PC-9 (cell line): ENCODE measurements around the gene MYBPC2. TPM values are rescaled to one million over a fixed set of nuclear protein-coding genes. Genes with fewer than 3 reads are reported as not detected.

ENCODE experiments used
- BruUV-seq: library from RNA; stranded (reverse); fragments of 400-500 nt; replicated peaks from 2 replicates; lab custom pipeline; 2021; lab: Mats Ljungman, UMichigan
- CTCF ChIA-PET: fragments of 300-600 bp; sonication (Branson Sonifier 250); formaldehyde crosslinking; loops from one replicate; lab custom pipeline; 2022; ENCODE audit warnings: antibody characterized with exemption; lab: Charles Lee
- POLR2A ChIA-PET: fragments of 300-600 bp; sonication (Branson Sonifier 250); formaldehyde crosslinking; loops from one replicate; lab custom pipeline; 2022; ENCODE audit warnings: antibody characterized with exemption; ENCODE audit not compliant: unreplicated experiment; lab: Charles Lee
- DNase-seq, 2 experiments: peaks; one replicate each; pipeline versions ENCODE4 v3.0.0 to v3.0.0-alpha.2; 2015 to 2022; ENCODE audit warnings: mixed read lengths in 1 of 2
- H2AFZ ChIP-seq: fragments of 200-600 bp; sonication (generic); 2 replicates; pipeline ENCODE4 v1.8.1; 2017; ENCODE audit warnings: antibody characterized with exemption
- H3F3A ChIP-seq: fragments of 200-600 bp; sonication (generic); 2 replicates; pipeline ENCODE4 v1.8.1; 2017; ENCODE audit warnings: antibody characterized with exemption, mild to moderate bottlenecking, low read depth; ENCODE audit not compliant: insufficient read depth
- H3K27ac ChIP-seq: fragments of 200-600 bp; sonication (generic); 2 replicates; pipeline ENCODE4 v1.6.1; 2016; ENCODE audit warnings: mixed run types
- H3K27me3 ChIP-seq: fragments of 200-600 bp; sonication (generic); 2 replicates; pipeline ENCODE4 v1.6.1; 2016; ENCODE audit warnings: low read depth, mixed run types; ENCODE audit not compliant: insufficient read depth
- H3K36me3 ChIP-seq: fragments of 200-600 bp; sonication (generic); 2 replicates; pipeline ENCODE4 v1.6.1; 2016; ENCODE audit warnings: low read depth, mixed run types
- H3K4me1 ChIP-seq: fragments of 200-600 bp; sonication (generic); replicated peaks from 2 replicates; pipeline ENCODE4 v1.6.1; 2016; ENCODE audit warnings: mixed run types; ENCODE audit not compliant: insufficient read depth
- H3K4me2 ChIP-seq: fragments of 200-600 bp; sonication (generic); 2 replicates; pipeline ENCODE4 v1.6.1; 2017; ENCODE audit warnings: mixed run types
- H3K4me3 ChIP-seq: fragments of 200-600 bp; sonication (generic); 2 replicates; pipeline ENCODE4 v1.6.1; 2016; ENCODE audit warnings: mixed run types
- H3K79me2 ChIP-seq: fragments of 200-600 bp; sonication (generic); 2 replicates; pipeline ENCODE4 v1.6.1; 2017; ENCODE audit warnings: low read depth, mixed run types
- H3K9me2 ChIP-seq: fragments of 200-600 bp; sonication (generic); 2 replicates; pipeline ENCODE4 v1.8.1; 2017; ENCODE audit warnings: mild to moderate bottlenecking; ENCODE audit not compliant: insufficient read depth
- H3K9me3 ChIP-seq: fragments of 200-600 bp; sonication (generic); 2 replicates; pipeline ENCODE4 v1.8.1; 2016; ENCODE audit warnings: low read depth; ENCODE audit not compliant: insufficient read depth
- H4K20me1 ChIP-seq: fragments of 200-600 bp; sonication (generic); 2 replicates; pipeline ENCODE4 v1.8.1; 2017; ENCODE audit not compliant: insufficient read depth
- EZH2 ChIP-seq: fragments of 200-600 bp; sonication (generic); IDR thresholded peaks from 2 replicates; pipeline ENCODE4 v1.8.0; 2017; ENCODE audit warnings: antibody characterized with exemption, low read depth
- intact Hi-C: fragments of 100-400 bp; cut with micrococcal nuclease; formaldehyde crosslinking; loops from one replicate; pipeline ENCODE4 v1.10.0; 2022; ENCODE audit not compliant: unreplicated experiment
- total RNA-seq: library from RNA; stranded (reverse); gene quantifications from 2 replicates; pipeline ENCODE4 v1.2.3, GENCODE V29; 2021
- TF ChIP-seq, protein P1 (sequence below): fragments of 200-600 bp; sonication (generic); conservative IDR thresholded peaks from 2 replicates; pipeline ENCODE4 v1.6.1; 2017; ENCODE audit warnings: mixed run types, antibody characterized with exemption, mild to moderate bottlenecking, moderate library complexity

MYBPC2 gene
- total RNA-seq, 1 experiment from 2014 or later: not detected

GRCh38 chr19:50427997-50428425 lies 4.7 kb upstream of the MYBPC2 start:
- H3F3A ChIP-seq: no peaks in the 10 kb centered on the region
- no TSS peak for BruUV-seq
- H3K79me2 ChIP-seq: no peaks in the 10 kb centered on the region
- intact Hi-C loops: no loop called here
- TF ChIP-seq, protein P1, sequence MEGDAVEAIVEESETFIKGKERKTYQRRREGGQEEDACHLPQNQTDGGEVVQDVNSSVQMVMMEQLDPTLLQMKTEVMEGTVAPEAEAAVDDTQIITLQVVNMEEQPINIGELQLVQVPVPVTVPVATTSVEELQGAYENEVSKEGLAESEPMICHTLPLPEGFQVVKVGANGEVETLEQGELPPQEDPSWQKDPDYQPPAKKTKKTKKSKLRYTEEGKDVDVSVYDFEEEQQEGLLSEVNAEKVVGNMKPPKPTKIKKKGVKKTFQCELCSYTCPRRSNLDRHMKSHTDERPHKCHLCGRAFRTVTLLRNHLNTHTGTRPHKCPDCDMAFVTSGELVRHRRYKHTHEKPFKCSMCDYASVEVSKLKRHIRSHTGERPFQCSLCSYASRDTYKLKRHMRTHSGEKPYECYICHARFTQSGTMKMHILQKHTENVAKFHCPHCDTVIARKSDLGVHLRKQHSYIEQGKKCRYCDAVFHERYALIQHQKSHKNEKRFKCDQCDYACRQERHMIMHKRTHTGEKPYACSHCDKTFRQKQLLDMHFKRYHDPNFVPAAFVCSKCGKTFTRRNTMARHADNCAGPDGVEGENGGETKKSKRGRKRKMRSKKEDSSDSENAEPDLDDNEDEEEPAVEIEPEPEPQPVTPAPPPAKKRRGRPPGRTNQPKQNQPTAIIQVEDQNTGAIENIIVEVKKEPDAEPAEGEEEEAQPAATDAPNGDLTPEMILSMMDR: no peak
- no peak for TF ChIP-seq EZH2
- H3K4me3 ChIP-seq: no peak overlapping the region
- no peak overlapping the region for H2AFZ ChIP-seq
- CTCF ChIA-PET: no interaction called here
- H3K4me2 ChIP-seq: no peak overlapping the region
- peaks cover 4% of the 10 kb centered on the region; the same call in 1 of the 2 replicates for H3K4me1 ChIP-seq
- H3K36me3 ChIP-seq: no peaks in the 10 kb centered on the region
- POLR2A ChIA-PET: no interaction called here
- no peaks in the 10 kb centered on the region for H3K9me3 ChIP-seq
- H3K9me2 ChIP-seq: no peaks in the 10 kb centered on the region
- peaks cover 31% of the 10 kb centered on the region for H3K27me3 ChIP-seq
- no peak overlapping the region for H3K27ac ChIP-seq
- no peaks in the 10 kb centered on the region for H4K20me1 ChIP-seq
- DNase-seq: no peak

GRCh38 chr19:50428772-50429463 lies 3.8 kb upstream of the MYBPC2 start:
- intact Hi-C loops: no loop called here
- no peaks in the 10 kb centered on the region for H3K9me3 ChIP-seq
- ChIA-PET CTCF (no interaction called here), POLR2A (no interaction called here)
- DNase-seq: no peak
- H3K79me2 ChIP-seq: no peaks in the 10 kb centered on the region
- H3K4me1 ChIP-seq: peaks cover 4% of the 10 kb centered on the region; the same call in 1 of the 2 replicates
- no peaks in the 10 kb centered on the region for H3K9me2 ChIP-seq
- no TSS peak for BruUV-seq
- H3K4me3 ChIP-seq: no peak overlapping the region
- H4K20me1 ChIP-seq: no peaks in the 10 kb centered on the region
- no peaks in the 10 kb centered on the region for H3K36me3 ChIP-seq
- H3K4me2 ChIP-seq: no peak overlapping the region
- no peak for TF ChIP-seq EZH2
- TF ChIP-seq, protein P1: no peak
- H3F3A ChIP-seq: no peaks in the 10 kb centered on the region
- H2AFZ ChIP-seq: no peak overlapping the region
- H3K27me3 ChIP-seq: peaks cover 39% of the 10 kb centered on the region
- no peak overlapping the region for H3K27ac ChIP-seq

DNA sequence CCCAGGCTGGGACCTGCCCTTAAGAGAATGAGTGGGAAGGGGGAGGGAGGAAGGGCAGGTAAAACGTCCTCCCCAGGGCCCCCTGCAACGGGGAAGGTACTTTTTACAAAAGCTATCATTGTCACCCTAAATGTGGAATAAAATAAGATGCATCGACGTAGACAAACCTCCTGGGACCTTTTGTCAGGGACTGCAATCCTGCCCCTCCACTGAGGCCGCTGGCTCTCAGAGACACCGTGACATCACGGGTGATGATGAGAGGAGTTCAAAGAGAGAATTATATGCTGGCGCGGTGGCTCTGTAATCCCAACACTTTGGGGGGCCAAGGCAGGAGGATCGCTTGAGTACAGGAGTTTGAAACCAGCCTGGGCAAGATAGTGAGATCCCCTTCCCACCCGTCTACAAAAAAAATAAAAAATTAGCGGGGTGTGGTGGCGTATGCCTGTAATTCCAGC lies 1.8 kb upstream of the MYBPC2 start:
- intact Hi-C loops: no loop called here
- no peaks in the 10 kb centered on the region for H4K20me1 ChIP-seq
- peak overlapping the region; percentile 66; the same call in 1 of the 2 replicates for H2AFZ ChIP-seq
- H3K4me1 ChIP-seq: peaks cover 11% of the 10 kb centered on the region
- peak overlapping the region; percentile 83 for H3K4me2 ChIP-seq
- no peak for DNase-seq
- H3K27me3 ChIP-seq: peaks cover 57% of the 10 kb centered on the region
- peak overlapping the region; percentile 51; the same call in 1 of the 2 replicates for H3K4me3 ChIP-seq
- no TSS peak for BruUV-seq
- TF ChIP-seq EZH2: no peak
- TF ChIP-seq, protein P1: no peak
- POLR2A ChIA-PET: no interaction called here
- no peak overlapping the region for H3K27ac ChIP-seq
- H3K9me2 ChIP-seq: no peaks in the 10 kb centered on the region
- CTCF ChIA-PET: interaction anchor here (0.7 kb wide), 1 partner anchor 292 kb away, joined by 4 read pairs; the partner anchor contains the start of gene CLEC11A
- no peaks in the 10 kb centered on the region for H3K9me3 ChIP-seq
- H3K79me2 ChIP-seq: no peaks in the 10 kb centered on the region
- H3F3A ChIP-seq: peaks cover 4% of the 10 kb centered on the region; the same call in 1 of the 2 replicates
- no peaks in the 10 kb centered on the region for H3K36me3 ChIP-seq
